ENCODE data around the gene TXNDC11. TPM values are rescaled to one million over a fixed set of nuclear protein-coding genes. Genes with fewer than 3 reads are reported as not detected.

Gene TXNDC11
- polyA plus RNA-seq, 4 donors: 47.6 to 73.4 (median 49.7) TPM

GRCh38 chr16:11669380-11670146 is 73.1 kb downstream of the TXNDC11 start:
- 27 to 42% (median 37%) methylated on average over 22 of the region's 22 CpGs for WGBS, 3 donors
- DNase-seq: no peak
- Histone ChIP-seq H3K27me3 (ENCODE audit: control insufficient read depth in 3 of 3, insufficient read depth in 3 of 3, low read length in 3 of 3) (peaks cover 0 to 9% (median 0%) of the 10 kb centered on the region in 3 donors), H3K4me3 (ENCODE audit: low read depth in 1 of 3, low read length in 3 of 3) (peak overlapping the region in 2 of 3 donors; percentile 48 to 83), H3K36me3 (ENCODE audit: control insufficient read depth in 3 of 3, insufficient read depth in 2 of 3, low read depth in 1 of 3, low read length in 3 of 3) (peaks cover 0 to 20% (median 0%) of the 10 kb centered on the region in 3 donors), H3K9me3 (ENCODE audit: control insufficient read depth in 2 of 2, insufficient read depth in 1 of 2, low read depth in 1 of 2, low read length in 1 of 2) (no peaks in the 10 kb centered on the region), H3K27ac (ENCODE audit: low read depth in 1 of 3, low read length in 2 of 3) (peak overlapping the region in 2 of 3 donors; percentile 14 to 51), H3K4me1 (ENCODE audit: control insufficient read depth in 3 of 3, insufficient read depth in 2 of 3, low read depth in 1 of 3, low read length in 2 of 3) (peaks cover 5 to 9% (median 7%) of the 10 kb centered on the region in 3 donors)
- FAIRE-seq: no peak

DNA sequence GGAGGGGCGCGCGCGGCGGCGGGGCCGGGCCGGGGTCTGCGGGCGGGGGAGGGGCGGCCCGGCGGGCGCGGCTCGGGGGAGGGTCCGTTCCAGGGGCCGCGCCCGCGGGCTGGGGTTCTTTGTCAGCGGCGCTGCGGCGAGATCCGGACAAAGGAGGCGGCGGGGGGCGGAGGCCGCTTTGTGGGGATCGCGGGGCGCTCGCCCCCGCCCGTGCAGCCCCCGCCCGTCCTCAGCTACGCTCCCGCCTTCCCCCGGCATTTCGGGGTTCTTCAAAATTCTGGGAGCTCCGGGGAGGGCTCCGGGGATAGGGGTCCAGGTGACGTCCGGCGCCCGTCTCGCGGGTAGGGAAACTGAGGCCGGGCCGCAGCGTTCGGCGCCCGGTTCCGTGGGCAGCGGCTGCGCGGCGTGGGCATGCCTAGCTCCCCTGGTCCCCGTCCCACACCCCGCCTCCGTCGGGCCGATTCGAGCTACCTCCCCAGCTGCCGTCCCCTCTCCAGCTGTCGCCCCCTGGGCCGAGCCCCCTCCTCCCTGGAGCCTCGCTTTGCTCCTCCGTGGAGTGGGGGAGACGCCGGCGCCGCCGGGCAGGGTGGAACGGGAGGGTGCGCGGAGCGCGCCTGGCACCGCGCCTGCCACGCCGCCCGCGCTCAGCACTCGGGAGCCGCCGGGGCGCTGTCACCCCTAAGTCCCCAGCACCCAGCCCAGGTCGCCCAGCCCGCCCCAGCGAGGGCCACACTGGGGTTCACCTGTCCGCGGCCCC is 73.9 kb downstream of the TXNDC11 start:
- 1 to 3% (median 2%) methylated on average over 24 to 97 of the region's 97 CpGs for WGBS, 3 donors
- H3K27ac ChIP-seq (ENCODE audit: low read depth in 1 of 3, low read length in 2 of 3): peak overlapping the region in 2 of 3 donors; percentile 14 to 51
- H3K9me3 ChIP-seq (ENCODE audit: control insufficient read depth in 2 of 2, insufficient read depth in 1 of 2, low read depth in 1 of 2, low read length in 1 of 2): no peaks in the 10 kb centered on the region
- peaks cover 0 to 13% (median 0%) of the 10 kb centered on the region in 3 donors for H3K36me3 ChIP-seq (ENCODE audit: control insufficient read depth in 3 of 3, insufficient read depth in 2 of 3, low read depth in 1 of 3, low read length in 3 of 3)
- FAIRE-seq: no peak
- peaks cover 0 to 9% (median 0%) of the 10 kb centered on the region in 3 donors for H3K27me3 ChIP-seq (ENCODE audit: control insufficient read depth in 3 of 3, insufficient read depth in 3 of 3, low read length in 3 of 3)
- peak overlapping the region; percentile 48 to 83 (median 66) for H3K4me3 ChIP-seq (ENCODE audit: low read depth in 1 of 3, low read length in 3 of 3)
- peaks cover 3 to 6% (median 5%) of the 10 kb centered on the region in 3 donors for H3K4me1 ChIP-seq (ENCODE audit: control insufficient read depth in 3 of 3, insufficient read depth in 2 of 3, low read depth in 1 of 3, low read length in 2 of 3)
- DNase-seq: peak in 1 of 2 donors; percentile 39

DNA sequence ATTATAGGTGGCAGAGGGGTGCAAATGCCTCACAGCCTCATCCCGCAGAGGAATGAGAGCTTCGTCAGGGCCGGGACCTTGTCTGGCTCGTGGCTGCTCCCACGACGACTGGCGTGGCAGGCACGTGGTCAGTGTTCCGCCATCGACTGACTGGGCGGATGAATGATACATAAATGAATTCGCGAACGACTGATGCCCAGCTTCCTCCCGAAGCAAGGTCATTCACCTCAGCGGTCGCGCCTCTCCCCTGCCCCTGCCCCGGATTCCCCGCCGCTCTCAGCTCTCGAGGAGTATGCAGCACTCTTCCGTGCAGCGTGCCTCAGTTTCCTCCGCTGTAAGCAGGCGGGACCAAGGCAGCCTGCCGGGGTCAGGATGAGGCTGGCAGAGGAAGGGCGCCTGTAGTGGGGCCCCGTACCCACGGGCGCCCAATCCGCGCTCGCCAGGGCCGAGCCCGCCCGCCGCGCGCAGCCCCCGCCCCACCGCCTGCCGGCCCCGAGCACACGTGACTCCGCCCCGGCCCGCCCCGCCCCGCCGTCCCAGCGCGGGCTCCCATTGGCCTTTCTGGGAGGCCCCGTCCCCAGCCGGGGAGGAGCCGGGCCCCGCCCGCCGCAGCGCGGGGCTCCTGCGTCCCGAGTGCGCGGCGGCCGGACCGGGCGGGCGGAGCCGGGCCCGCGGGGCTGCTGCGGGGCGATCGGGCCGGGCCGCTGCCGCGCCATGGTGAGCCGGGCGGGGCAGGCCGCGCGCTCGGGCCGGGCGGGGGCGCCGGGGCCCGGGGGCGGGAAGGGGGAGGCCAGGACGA is 74.6 kb downstream of the TXNDC11 start, which contains the start of gene SNN:
TSS of gene SNN (plus strand) at position 632 of the 799 bp plus-strand sequence. CDS start 7,605 bp downstream, outside the sequence.
- WGBS, 3 donors: 5 to 15% (median 11%) methylated on average over 30 to 93 of the region's 93 CpGs
- H3K4me1 ChIP-seq (ENCODE audit: control insufficient read depth in 3 of 3, insufficient read depth in 2 of 3, low read depth in 1 of 3, low read length in 2 of 3): peaks cover 3 to 6% (median 5%) of the 10 kb centered on the region in 3 donors
- H3K27me3 ChIP-seq (ENCODE audit: control insufficient read depth in 3 of 3, insufficient read depth in 3 of 3, low read length in 3 of 3): peaks cover 0 to 9% (median 0%) of the 10 kb centered on the region in 3 donors
- H3K9me3 ChIP-seq (ENCODE audit: control insufficient read depth in 2 of 2, insufficient read depth in 1 of 2, low read depth in 1 of 2, low read length in 1 of 2): no peaks in the 10 kb centered on the region
- no peak for FAIRE-seq
- peaks cover 0 to 8% (median 0%) of the 10 kb centered on the region in 3 donors for H3K36me3 ChIP-seq (ENCODE audit: control insufficient read depth in 3 of 3, insufficient read depth in 2 of 3, low read depth in 1 of 3, low read length in 3 of 3)
- H3K27ac ChIP-seq (ENCODE audit: low read depth in 1 of 3, low read length in 2 of 3): peak within 1 kb of the TSS in 2 of 3 donors; percentile 14 to 51
- peak; percentile 88 to 92 for DNase-seq
- H3K4me3 ChIP-seq (ENCODE audit: low read depth in 1 of 3, low read length in 3 of 3): peak within 1 kb of the TSS; percentile 50 to 83 (median 66)

GRCh38 chr16:11667221-11667823 is 75.3 kb downstream of the TXNDC11 start:
- no peak overlapping the region for H3K27ac ChIP-seq (ENCODE audit: low read depth in 1 of 3, low read length in 2 of 3)
- peak overlapping the region in 1 of 3 donors; percentile 13 for H3K4me3 ChIP-seq (ENCODE audit: low read depth in 1 of 3, low read length in 3 of 3)
- no peak for DNase-seq
- H3K4me1 ChIP-seq (ENCODE audit: control insufficient read depth in 3 of 3, insufficient read depth in 2 of 3, low read depth in 1 of 3, low read length in 2 of 3): peaks cover 1 to 6% (median 3%) of the 10 kb centered on the region in 3 donors
- WGBS, 3 donors: 83 to 90% (median 86%) methylated on average over 10 to 11 of the region's 11 CpGs
- H3K36me3 ChIP-seq (ENCODE audit: control insufficient read depth in 3 of 3, insufficient read depth in 2 of 3, low read depth in 1 of 3, low read length in 3 of 3): peaks cover 0 to 8% (median 0%) of the 10 kb centered on the region in 3 donors
- H3K27me3 ChIP-seq (ENCODE audit: control insufficient read depth in 3 of 3, insufficient read depth in 3 of 3, low read length in 3 of 3): peaks cover 0 to 9% (median 0%) of the 10 kb centered on the region in 3 donors
- FAIRE-seq: no peak
- no peaks in the 10 kb centered on the region for H3K9me3 ChIP-seq (ENCODE audit: control insufficient read depth in 2 of 2, insufficient read depth in 1 of 2, low read depth in 1 of 2, low read length in 1 of 2)

DNA sequence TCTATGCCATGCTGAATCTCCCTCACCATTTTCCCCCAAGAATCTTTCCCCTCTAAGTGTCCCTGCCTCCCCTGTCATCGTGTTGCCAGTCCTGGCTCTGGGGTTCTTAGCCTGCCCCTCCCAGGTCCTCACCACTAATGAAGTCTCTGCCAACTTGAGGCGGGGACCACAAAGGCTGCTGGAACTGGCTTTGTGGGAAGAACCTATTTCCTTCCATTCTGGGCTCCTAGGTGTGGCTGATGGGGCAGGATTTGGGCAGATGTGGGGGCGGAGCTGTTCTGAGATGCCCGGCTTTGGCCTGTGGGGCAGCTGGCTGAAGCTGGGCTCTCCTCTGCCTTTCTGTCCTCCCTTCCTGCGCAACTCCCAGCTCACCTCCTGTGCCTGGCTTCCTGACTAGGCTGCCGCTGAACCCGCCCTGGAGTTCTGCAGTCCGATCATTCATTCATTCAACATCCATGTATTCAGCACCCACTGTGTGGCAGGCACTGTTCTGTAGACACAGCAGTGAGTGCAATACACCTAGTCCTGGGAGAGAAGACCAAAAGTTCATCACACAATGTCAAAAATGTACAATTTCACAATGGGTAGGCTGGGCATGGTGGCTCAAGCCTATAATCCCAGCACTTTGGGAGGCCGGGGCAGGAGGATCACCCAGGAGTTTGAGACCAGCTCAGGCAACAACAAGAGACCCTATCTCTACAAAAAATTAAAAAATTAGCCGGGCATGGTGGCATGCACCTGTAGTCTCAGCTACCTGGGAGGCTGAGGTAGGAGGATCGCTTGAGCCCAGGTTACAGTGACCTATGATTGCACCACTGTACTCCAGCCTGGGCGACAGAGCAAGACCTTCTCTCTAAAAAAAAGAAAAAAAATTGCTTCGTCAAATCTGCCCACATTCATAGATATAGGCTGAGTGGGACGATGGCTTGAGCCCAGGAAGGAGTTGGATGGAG is 76.3 kb downstream of the TXNDC11 start:
- Histone ChIP-seq H3K9me3 (ENCODE audit: control insufficient read depth in 2 of 2, insufficient read depth in 1 of 2, low read depth in 1 of 2, low read length in 1 of 2) (no peaks in the 10 kb centered on the region), H3K27me3 (ENCODE audit: control insufficient read depth in 3 of 3, insufficient read depth in 3 of 3, low read length in 3 of 3) (peaks cover 0 to 9% (median 0%) of the 10 kb centered on the region in 3 donors), H3K4me1 (ENCODE audit: control insufficient read depth in 3 of 3, insufficient read depth in 2 of 3, low read depth in 1 of 3, low read length in 2 of 3) (peaks cover 0 to 6% (median 3%) of the 10 kb centered on the region in 3 donors), H3K36me3 (ENCODE audit: control insufficient read depth in 3 of 3, insufficient read depth in 2 of 3, low read depth in 1 of 3, low read length in 3 of 3) (peaks cover 0 to 5% (median 0%) of the 10 kb centered on the region in 3 donors), H3K27ac (ENCODE audit: low read depth in 1 of 3, low read length in 2 of 3) (no peak overlapping the region), H3K4me3 (ENCODE audit: low read depth in 1 of 3, low read length in 3 of 3) (no peak overlapping the region)
- FAIRE-seq (no peak), DNase-seq (no peak)
- WGBS, 3 donors: 72 to 83% (median 79%) methylated on average over 14 of the region's 14 CpGs

DNA sequence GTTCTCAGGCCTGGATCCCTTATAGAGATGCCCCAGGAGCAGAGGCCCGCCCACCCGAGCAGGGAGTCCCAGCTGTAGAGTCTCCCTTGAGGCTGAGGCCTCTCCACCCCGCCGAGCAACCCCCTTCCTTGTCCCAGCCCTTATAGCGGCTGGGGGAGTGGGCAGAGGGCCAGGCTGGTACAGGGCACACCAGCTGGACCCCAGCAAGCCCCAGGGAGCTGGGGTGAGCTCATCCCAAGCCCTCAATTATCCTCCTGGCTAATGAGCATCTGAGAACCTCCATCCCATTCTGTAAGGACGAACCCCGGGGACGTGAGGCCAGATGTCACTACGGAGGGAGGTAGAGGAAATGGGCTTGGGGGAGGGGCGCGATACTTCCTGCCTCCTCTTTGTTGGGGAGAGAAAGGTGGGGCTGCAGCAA is 77.6 kb downstream of the TXNDC11 start:
- DNase-seq: no peak
- H3K27ac ChIP-seq (ENCODE audit: low read depth in 1 of 3, low read length in 2 of 3): no peak overlapping the region

DNA sequence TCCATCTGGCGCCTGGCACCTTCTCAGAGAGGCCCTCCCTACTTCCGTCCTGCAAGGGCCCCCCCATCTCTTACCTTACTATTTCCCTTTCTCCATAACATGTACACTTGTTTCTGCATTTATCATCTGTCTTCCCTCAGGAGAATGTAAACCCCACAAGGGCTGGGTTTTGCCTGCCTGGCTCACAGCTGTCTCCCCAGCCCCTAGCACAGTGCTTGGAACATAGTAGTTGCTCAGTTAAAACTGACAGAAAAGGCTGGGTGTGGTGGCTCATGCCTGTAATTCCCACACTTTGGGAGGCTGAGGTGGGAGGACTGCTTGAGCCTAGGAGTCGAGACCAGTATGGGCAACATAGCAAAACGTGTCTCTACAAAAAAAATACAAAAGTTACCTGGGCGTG is 80.1 kb downstream of the TXNDC11 start:
- Histone ChIP-seq H3K4me1 (ENCODE audit: control insufficient read depth in 3 of 3, insufficient read depth in 2 of 3, low read depth in 1 of 3, low read length in 2 of 3) (peaks cover 0 to 1% (median 0%) of the 10 kb centered on the region in 3 donors), H3K9me3 (ENCODE audit: control insufficient read depth in 2 of 2, insufficient read depth in 1 of 2, low read depth in 1 of 2, low read length in 1 of 2) (no peaks in the 10 kb centered on the region), H3K36me3 (ENCODE audit: control insufficient read depth in 3 of 3, insufficient read depth in 2 of 3, low read depth in 1 of 3, low read length in 3 of 3) (no peaks in the 10 kb centered on the region), H3K4me3 (ENCODE audit: low read depth in 1 of 3, low read length in 3 of 3) (no peak overlapping the region), H3K27ac (ENCODE audit: low read depth in 1 of 3, low read length in 2 of 3) (no peak overlapping the region), H3K27me3 (ENCODE audit: control insufficient read depth in 3 of 3, insufficient read depth in 3 of 3, low read length in 3 of 3) (peaks cover 0 to 5% (median 0%) of the 10 kb centered on the region in 3 donors)
- DNase-seq (no peak), FAIRE-seq (no peak)
- 83 to 94% (median 85%) methylated on average over 5 of the region's 5 CpGs for WGBS, 3 donors

More for the DNA sequence above, 77.6 kb downstream of the TXNDC11 start:
- peaks cover 0 to 9% (median 0%) of the 10 kb centered on the region in 3 donors for H3K27me3 ChIP-seq (ENCODE audit: control insufficient read depth in 3 of 3, insufficient read depth in 3 of 3, low read length in 3 of 3)
- H3K36me3 ChIP-seq (ENCODE audit: control insufficient read depth in 3 of 3, insufficient read depth in 2 of 3, low read depth in 1 of 3, low read length in 3 of 3): no peaks in the 10 kb centered on the region
- FAIRE-seq: no peak
- WGBS, 3 donors: 45 to 64% (median 55%) methylated on average over 11 of the region's 11 CpGs
- H3K4me1 ChIP-seq (ENCODE audit: control insufficient read depth in 3 of 3, insufficient read depth in 2 of 3, low read depth in 1 of 3, low read length in 2 of 3): peaks cover 0 to 6% (median under 1%) of the 10 kb centered on the region in 3 donors
- no peak overlapping the region for H3K4me3 ChIP-seq (ENCODE audit: low read depth in 1 of 3, low read length in 3 of 3)
- no peaks in the 10 kb centered on the region for H3K9me3 ChIP-seq (ENCODE audit: control insufficient read depth in 2 of 2, insufficient read depth in 1 of 2, low read depth in 1 of 2, low read length in 1 of 2)
